Measurements from ENCODE around the gene TGFBR2. TPM values are rescaled to one million over a fixed set of nuclear protein-coding genes. Genes with fewer than 3 reads are reported as not detected.

Gene TGFBR2
- total RNA-seq, 1 donor from 2014 or later: 53.4 TPM

DNA sequence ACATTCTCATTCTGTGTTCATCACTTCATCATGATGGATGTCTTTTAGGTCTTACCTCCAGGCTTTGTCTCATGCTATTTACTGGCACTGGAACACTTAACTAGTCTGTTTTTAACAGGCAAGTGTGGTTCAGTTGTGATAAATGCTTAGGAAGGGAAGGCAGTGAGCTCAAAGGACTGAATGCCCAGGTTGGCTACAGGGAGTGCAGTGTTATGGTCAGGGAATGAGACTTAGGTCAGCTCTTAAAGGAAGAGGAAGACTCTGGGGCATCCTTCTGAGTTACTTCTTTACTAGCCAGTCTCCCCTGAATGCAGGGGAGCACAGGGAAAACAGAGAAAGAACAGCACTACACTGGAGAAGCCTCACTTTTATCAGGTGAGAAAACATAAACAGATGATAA is 72.6 kb downstream of the TGFBR2 start:
- no peak overlapping the region for H3K4me3 ChIP-seq (ENCODE audit: low read depth, low read length)
- TF ChIP-seq, protein P1, sequence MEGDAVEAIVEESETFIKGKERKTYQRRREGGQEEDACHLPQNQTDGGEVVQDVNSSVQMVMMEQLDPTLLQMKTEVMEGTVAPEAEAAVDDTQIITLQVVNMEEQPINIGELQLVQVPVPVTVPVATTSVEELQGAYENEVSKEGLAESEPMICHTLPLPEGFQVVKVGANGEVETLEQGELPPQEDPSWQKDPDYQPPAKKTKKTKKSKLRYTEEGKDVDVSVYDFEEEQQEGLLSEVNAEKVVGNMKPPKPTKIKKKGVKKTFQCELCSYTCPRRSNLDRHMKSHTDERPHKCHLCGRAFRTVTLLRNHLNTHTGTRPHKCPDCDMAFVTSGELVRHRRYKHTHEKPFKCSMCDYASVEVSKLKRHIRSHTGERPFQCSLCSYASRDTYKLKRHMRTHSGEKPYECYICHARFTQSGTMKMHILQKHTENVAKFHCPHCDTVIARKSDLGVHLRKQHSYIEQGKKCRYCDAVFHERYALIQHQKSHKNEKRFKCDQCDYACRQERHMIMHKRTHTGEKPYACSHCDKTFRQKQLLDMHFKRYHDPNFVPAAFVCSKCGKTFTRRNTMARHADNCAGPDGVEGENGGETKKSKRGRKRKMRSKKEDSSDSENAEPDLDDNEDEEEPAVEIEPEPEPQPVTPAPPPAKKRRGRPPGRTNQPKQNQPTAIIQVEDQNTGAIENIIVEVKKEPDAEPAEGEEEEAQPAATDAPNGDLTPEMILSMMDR (conservative IDR thresholded peaks at IDR 0.05; ENCODE audit: low read depth, low read length): no peak
- DNase-seq (ENCODE audit: low read depth): no peak

DNA sequence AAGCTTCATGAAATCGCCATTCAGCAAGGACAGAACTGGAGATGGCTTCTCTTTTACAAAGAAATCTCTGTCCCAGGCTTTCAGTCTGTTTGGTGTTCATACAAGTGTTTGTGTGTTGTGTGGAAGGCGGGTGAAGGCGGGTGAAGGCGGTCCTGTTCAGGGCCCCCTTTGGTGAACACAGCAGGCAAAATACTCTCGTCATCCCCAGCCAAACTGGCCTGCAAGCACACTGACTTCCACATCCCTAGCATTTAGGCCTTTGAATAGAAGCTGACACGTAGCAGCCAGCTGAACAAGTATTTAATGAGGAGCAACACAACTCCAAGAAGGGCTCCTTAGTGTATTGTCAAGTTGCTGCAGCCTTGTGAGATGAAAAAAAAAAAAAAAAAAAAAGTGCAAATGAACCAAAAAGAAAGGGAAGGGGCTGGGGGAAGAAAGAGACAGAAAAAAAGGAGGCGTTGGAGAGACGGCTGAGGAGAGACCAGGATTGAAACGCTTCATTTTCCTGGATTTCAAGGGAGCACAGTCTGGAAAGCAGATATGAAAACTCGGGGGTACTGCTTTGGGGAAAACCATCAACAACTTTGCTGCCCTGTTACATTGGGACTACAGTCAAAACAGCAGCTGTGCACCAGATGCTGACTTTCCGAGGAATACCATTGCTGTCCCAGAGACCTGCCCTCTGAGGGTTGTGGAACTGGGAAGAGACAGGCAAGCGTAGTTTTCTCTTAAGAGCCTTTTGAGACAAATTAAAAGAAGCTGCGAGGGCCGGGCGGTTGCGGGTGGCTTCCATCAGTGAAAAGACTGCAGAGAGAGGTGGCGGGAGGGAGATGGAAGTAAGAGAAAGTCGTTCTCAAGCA is 74.6 kb downstream of the TGFBR2 start:
- no peak for DNase-seq (ENCODE audit: low read depth)
- no peak overlapping the region for H3K4me3 ChIP-seq (ENCODE audit: low read depth, low read length)
- TF ChIP-seq, protein P1 (conservative IDR thresholded peaks at IDR 0.05; ENCODE audit: low read depth, low read length): no peak

- H3K4me3 ChIP-seq (ENCODE audit: low read depth, low read length): no peak overlapping the region
- TF ChIP-seq, protein P1 (conservative IDR thresholded peaks at IDR 0.05; ENCODE audit: low read depth, low read length): no peak
- no peak for DNase-seq (ENCODE audit: low read depth)
These were observed 75.3 kb downstream of the TGFBR2 start for GRCh38 chr3:30681649-30682211.

- TF ChIP-seq, protein P1 (conservative IDR thresholded peaks at IDR 0.05; ENCODE audit: low read depth, low read length): no peak
- H3K4me3 ChIP-seq (ENCODE audit: low read depth, low read length): no peak overlapping the region
- no peak for DNase-seq (ENCODE audit: low read depth)
These were observed 76.2 kb downstream of the TGFBR2 start for GRCh38 chr3:30682434-30683155.

- TF ChIP-seq, protein P1 (conservative IDR thresholded peaks at IDR 0.05; ENCODE audit: low read depth, low read length): no peak
- DNase-seq (ENCODE audit: low read depth): no peak
- no peak overlapping the region for H3K4me3 ChIP-seq (ENCODE audit: low read depth, low read length)
These were observed 77.4 kb downstream of the TGFBR2 start for GRCh38 chr3:30683769-30684168.

DNA sequence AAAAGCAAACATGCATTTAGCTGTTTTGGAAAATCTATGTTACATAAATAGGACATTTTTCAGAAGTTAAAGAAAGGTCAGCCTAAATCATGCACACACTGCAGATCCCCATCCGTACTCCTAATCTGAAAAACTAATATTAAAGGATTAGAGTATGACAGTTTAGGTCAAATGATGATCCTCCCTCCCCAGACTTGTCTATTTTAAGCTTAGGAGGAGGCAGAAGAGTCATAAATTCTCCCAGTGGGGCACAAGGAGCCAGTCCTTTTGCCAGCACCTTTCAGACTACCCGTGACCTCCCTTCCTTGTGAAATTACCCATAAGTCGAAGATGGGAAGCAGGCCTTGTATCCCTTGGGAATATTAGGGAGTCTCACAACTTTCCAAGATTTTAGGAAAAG is 78.0 kb downstream of the TGFBR2 start:
- DNase-seq (ENCODE audit: low read depth): no peak
- H3K4me3 ChIP-seq (ENCODE audit: low read depth, low read length): no peak overlapping the region

More for the DNA sequence above, 78.0 kb downstream of the TGFBR2 start:
- TF ChIP-seq, protein P1 (conservative IDR thresholded peaks at IDR 0.05; ENCODE audit: low read depth, low read length): no peak
